Activated CD8-positive, alpha-beta memory T cell treated with anti-CD3 and anti-CD28 coated beads, Interleukin-2, amount 50 U/mL, for 1 hour (primary cell): ENCODE measurements around the gene CCDC12.

ENCODE experiments used
- DNase-seq: peaks from one replicate; pipeline ENCODE4 v3.0.0-alpha.2; 2020; ENCODE audit errors: extremely low read depth

Gene CCDC12

GRCh38 chr3:46874430-46874829 lies 102.1 kb downstream of the CCDC12 start:
- DNase-seq = no peak

DNA sequence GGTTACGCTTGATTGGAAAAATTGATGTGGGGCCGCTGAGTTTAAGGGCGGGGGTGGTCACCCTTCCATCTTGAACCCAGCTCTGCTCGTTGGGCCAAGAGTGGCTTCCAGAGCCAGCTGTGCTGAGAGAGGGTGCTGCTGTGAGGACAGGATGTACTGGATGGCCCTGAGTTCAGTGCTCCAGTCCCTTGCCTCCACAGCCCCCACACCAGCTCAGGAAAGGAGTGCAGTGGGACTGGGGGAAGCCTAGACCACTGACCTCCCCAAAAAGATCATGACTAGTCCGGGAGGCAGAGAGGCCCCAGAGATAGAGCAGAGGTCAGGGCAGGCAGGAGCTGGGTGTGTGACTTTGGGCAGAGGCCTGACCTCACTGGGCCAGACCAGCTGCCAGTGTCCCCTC lies 103.0 kb downstream of the CCDC12 start:
- no peak for DNase-seq
